ENCODE measurements around the gene DPEP1.
"Not testable (repeated sequence)": the region's sequence is repeated elsewhere in the genome, so short reads cannot be mapped to it uniquely, and the experiment has no call there.

Gene DPEP1

DNA sequence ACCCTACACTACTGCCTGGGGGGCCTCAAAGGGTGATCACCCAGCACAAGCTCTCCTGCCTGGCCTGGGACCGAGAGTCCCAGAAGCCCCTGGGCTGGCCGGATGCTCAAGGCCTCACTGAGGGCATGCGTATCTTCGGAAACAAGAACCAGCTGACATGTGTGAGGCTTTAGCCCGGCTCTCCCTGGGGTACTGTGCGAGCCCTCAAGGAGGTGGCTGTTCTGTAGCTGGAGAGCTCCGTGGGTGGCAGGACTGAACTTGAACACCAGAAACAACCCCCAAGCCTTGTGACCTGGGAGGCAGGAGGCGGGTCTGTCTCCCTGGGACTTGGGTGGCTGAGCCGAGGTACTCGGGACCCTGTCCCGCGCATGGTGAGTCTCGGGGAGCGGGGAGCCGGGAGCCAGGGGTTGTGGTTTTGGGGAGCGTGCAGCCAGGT, 7.0 kb downstream of the DPEP1 start:
- DNase-seq: no peak

DNA sequence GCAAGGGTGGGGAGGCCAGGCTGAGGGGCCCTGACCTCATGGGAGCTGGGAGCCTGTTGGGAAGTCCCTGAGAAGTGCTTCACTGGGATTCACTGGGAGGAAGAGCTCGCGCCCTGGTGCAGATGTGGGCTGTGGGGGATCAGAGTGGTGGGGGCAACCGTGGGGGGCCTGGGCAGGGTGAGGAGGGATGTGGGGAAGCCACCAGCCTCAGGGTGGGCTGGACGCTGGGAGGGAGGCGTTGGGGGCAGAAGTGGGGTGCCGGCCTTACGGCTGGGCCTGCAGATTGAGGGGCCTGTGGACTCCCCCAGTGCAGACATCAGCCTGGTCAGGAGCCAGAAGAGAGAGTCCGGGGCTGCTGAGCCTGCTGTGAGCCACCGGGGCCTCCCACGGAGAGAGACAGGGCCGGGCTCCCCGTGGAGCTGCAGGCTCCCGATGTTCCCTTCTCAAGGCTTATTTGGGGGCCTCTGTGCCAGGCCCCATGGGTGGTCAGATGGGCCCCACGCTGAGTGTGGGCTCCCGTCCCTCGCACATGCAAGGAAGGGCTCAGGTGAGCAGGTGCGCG, 7.8 kb downstream of the DPEP1 start:
- no peak for DNase-seq

DNA sequence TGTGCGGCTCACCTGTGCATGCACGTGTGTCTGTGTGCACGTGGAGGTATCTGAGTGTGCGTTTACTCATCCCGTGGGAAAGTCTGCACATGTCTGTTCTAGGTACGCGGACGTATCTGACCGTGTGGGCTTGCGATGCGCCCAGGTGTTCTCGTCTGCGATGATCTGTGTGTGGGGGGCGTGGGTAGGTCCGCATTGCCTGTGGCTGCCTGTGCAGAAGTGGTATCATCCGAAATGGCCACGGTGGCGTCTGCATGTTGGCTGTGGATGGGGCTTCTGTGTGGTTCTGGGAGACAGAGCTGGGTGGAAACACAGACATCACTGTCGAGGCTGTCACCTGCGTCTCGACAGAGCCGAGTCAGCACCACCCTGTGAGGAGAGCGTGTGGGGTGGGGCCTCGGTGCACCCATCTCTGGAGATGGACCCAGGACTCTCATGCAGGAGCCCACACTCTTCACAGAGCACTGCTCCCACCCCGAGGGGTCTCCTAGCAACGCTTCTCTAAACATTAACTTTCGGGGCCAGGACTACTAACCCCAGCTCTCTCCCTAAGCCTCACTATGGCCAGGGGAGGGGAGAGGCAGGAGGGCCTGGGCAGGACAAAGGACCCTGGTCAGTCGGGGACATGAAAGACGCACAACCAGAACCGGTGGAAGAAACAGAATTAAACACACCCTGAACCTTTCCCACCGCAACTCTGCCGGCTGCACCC, 8.4 kb downstream of the DPEP1 start:
- no peak for DNase-seq

DNA sequence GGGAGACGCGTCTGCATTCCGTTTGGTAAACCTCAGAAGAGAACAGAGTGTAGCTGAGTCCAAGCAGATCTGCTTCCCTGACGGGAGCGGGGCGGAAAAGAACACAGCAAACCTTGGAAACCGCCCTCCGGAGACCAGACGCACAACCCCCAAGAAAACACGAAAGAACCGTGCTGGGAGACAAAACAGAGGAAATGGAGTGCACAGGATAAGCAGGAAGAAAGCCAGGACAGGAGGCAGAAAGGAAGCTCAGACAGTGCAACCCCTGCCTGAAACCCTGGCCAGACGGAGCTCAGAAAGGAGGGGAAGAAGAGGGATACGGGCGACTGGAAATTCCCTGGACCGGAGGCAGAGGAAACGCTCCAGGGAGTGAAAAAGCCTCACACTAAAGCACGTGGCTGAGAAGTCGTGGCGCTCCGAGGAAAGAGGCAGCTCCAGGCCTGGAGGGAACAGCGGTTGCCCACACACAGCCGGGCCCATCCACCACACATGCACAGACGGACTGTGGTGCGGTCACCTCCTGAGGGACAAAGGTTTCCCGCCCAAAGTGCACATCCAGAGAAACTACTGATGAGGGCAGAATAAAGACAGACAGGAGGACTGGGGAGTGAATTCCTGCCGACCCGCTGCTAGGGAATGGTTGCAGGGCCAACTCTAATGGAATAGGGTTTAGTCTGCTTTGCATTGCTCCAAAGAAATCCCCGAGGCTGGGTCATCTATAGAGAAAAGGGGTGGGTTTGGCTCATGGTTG, 10.2 kb downstream of the DPEP1 start:
- DNase-seq: no peak

DNA sequence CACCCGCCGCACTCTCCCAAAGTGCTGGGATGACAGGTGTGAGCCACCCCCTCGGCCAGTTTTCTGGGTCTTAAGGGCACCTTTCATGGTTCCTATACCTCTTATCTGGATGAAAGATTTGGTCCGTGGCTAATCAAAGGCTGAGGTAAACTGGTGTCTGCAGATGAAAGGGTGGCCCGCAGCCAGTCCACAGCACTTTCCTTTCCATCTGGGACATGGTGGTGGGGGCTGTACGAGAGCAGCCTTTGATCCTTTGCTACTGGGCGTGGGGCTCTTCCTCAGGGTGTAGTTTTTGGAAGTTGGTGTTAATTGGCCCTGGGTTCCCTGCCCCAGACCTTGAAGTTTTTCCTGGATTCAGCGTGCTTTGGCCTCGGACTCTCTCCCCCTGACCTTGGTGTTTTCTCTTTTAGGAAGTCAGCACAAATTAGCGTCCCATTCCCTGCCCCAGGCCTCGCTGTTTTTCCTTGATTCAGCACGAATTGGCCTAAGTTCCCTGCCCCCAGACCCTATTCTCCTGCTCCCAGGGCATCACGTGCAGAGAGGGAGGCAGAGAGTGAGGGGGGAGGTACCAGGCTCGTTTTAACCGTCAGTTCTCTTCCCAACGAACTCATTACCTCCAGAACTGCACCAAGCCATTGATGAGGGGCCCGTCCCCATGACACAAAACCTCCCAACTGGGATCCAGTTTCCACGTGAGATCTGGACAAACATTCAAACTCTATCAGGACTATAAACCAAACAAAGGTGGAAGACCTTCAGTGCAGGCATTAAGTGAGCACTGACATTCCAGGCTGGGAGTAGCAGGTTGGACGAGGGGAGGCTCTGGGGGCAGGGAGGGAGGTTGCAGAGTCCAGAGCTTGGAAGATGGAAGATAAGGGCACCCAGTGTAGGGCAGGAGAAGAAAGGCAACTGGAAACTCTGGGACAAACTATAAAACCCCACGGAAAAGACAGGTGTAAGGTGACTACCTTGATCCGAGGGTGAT, 11.6 kb downstream of the DPEP1 start:
- DNase-seq: no peak

DNA sequence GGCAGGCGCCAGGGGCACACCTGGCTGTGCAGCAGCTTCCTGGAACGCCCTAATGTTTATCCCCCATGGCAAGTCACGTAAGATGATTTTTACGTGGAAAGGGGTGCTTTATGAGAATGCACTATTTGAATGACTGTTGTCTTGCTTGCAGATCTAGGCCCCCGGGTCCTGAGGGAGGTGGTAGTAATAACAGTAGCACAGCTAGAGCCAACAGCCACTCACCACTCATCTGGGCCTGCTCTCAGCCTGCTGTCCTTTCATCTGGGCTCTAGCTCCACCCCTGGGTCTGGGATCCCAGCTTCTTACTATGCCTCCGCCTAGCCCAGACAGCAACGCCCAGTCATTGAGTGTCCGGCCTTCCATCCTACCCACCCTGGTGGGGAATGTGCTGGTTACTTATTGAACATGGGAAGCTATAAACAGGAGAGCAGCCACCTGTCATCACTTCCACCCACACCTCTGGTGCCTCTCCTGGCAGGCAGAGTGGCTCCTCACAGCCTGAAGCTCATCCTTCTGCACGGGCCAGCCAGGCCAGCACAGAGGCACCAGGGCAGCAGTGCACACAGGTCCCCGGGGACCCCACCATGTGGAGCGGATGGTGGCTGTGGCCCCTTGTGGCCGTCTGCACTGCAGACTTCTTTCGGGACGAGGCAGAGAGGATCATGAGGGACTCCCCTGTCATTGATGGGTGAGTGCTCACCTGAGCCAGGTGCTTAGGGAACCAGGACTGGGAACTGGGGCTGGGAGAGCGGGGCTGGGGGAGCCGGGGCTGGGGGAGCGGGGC, 16.6 kb downstream of the DPEP1 start:
- no peak for DNase-seq

DNA sequence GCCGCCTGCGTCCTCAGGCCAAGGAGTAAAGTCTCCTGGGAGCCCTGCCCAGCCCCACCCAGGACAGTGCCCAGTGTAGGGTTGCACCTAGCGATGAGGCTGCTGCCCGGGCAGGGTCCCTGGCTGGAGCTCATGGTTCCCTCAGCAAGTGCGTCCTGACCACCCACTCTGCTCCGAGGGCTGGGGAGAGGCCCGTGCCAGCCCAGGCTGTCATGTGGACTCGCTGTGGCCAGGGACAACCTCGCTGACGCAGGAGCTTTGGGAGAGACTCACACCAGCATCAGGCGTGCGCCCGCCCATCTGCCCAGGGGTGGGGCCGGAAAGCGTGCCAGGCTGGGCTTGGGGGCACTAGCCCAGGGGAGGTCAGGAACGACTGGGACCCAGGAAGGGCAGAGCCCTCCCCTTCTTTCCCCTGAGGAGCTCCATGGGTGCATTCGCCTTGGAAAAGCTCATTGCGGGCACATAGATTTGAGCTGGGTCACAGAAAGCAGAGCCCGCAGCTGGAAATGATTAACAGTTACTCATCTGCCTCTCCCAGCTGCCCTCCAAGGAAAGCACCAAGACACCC, 19.7 kb downstream of the DPEP1 start:
- DNase-seq: no peak

DNA sequence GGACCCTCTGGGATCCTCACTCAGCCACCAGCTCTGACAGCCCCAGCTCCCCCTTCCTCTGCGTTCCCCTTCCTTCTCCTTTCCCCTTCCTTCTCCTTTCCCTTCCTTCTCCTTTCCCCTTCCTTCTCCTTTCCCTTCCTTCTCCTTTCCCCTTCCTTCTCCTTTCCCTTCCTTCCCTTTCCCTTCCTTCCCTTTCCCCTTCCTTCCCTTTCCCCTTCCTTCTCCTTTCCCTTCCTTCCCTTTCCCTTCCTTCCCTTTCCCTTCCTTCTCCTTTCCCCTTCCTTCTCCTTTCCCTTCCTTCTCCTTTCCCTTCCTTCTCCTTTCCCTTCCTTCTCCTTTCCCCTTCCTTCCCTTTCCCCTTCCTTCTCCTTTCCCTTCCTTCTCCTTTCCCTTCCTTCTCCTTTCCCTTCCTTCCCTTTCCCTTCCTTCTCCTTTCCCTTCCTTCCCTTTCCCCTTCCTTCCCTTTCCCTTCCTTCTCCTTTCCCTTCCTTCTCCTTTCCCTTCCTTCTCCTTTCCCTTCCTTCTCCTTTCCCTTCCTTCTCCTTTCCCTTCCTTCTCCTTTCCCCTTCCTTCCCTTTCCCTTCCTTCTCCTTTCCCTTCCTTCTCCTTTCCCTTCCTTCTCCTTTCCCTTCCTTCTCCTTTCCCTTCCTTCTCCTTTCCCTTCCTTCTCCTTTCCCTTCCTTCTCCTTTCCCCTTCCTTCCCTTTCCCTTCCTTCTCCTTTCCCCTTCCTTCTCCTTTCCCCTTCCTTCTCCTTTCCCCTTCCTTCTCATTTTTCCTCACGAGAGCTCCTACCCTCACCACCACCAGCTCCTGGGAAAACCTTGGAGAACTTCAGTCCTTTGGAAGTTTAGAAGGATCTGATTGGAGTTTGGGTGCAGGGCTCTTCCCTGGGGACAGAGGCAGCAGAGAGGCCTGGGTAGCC, 21.3 kb downstream of the DPEP1 start:
- DNase-seq: not testable (repeated sequence)

DNA sequence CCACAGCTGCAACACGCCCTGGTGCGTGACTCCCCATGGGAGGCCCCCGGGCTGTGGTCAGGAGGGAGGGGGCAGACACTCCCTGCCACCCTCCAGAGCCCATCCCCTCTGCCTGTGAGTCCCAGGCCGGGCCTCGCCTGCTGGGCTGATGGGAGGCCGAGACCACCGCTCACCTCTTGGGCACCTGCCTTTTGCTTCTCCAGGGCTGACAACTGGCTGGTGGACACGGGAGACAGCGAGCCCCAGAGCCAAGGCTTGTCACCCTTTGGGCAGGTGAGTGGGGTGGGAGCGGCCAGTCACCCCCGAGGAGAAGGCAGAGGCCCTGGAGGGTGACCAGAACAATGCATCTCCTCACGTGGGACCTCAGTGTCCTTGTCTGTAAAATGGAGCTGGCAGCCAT, 23.2 kb downstream of the DPEP1 start:
- DNase-seq: no peak

DNA sequence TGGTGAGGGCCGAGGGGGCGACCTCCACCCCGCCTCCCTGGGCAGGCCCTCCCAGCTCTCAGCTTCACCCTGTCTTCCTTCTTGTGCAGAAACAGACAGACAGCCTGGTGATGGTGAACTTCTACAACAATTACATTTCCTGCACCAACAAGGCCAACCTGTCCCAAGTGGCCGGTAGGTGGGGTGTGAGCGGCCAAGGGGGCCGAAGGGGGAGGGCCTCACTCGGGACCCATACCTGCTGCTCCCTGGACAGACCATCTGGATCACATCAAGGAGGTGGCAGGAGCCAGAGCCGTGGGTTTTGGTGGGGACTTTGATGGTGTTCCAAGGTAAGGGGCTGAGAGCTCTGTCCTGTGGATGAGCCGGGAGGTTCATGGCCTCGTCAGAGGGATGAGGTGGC, 23.9 kb downstream of the DPEP1 start:
- no peak for DNase-seq

DNA sequence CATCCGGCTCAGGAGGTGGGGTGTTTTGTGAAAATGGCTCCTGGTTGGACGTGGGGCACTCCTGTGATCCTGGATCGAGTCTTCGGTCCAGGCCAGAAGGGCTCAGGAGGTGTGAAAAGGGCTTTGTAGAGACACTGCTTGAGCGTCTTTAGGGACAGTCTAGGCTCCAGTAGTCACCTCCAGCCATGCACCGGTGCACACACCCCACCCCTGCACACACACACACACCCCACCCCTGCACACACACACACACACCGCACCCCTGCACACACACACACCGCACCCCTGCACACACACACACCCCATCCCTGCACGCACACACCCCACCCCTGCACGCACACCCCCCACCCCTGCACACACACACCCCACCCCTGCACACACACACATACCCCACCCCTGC, 25.0 kb downstream of the DPEP1 start:
- DNase-seq: no peak

DNA sequence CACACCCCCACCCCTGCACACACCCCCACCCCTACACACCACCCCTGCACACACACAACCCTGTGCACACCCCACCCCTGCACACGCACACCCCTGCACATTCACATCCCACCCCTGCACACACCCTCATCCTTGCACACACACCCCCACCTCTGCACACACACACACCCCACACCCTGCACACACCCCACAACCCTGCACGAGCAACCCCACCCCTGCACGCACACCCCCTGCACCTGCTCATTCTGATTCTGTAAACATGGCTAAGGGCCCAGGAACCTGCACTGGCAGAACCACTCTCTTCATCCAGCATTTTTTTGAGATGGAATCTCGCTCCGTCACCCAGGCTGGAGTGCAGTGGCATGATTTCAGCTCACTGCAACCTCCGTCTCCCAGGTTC, 25.9 kb downstream of the DPEP1 start:
- DNase-seq: no peak

DNA sequence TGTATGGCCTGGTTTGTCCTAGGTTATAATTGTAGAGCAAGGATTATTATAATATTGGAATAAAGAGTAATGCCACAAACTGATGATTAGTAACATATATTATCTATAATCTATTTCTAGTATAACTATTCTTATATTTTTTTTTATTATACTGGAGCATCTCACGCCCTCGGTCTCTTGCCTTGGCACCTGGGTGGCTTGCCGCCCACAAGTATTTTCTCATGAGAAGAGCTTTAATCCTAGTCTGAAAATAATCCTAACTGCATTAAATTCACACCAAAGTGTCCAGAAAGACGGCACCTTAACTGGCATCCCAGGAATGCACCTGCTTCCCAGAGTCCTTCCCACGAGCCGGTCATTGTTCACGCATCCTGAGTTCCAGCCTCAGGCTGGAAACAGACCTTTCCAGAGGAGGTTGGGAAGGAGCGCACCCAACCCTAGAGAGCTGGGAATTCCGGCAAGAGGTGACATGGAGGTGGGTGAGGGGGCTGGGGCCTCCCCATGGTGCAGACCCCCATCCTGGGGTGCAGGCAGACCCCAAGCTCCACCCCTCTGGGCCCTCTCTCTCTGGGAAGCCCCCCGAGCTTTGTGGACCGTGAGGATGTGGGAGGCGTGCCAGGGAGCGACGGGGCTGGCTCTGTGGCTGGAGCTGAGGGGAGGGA, 28.1 kb downstream of the DPEP1 start:
- DNase-seq: no peak

DNA sequence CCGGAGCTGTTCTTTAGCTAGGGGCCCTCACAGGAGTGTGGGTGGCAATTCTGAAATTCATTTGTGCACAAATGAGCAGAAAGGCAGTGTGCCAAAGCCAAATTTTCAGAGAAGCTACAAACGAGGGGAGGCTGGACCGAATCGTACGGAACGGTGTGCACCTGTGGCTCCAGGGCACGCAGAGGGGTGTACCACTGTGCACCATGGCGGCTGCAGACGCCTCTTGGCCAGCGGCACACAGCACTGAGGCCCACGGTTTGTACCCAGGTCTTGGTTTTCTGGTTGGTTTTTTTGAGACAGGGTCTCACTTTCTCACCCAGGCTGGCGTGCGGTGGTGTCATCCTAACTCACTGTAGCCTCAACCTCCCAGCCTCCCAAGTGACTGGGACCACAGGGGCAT, 29.1 kb downstream of the DPEP1 start:
- no peak for DNase-seq

DNA sequence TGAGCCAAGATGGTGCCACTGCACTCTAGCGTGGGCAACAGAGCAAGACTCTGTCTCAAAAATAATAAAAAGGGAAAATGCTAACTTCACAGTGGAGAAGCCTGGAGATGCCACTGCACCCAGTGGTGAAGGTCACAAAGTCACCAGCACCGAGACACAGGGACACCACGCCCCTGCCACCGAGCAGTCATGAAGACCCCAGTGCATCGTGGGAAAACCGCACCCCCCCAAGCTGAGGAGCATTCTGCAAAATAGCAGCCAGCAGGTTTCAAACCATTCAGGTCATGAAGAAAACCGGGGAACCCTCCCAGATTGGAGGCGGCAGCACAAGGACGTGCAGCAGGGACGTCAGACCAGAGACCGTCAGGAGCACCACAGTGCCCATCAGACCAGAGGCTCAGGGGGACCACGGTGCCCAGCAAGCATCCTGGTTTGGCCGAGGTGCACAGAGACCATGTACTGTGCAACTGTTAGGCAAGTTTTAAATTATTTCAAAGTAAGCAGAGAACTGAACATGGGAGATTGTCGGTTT, 30.4 kb downstream of the DPEP1 start:
- DNase-seq: no peak

DNA sequence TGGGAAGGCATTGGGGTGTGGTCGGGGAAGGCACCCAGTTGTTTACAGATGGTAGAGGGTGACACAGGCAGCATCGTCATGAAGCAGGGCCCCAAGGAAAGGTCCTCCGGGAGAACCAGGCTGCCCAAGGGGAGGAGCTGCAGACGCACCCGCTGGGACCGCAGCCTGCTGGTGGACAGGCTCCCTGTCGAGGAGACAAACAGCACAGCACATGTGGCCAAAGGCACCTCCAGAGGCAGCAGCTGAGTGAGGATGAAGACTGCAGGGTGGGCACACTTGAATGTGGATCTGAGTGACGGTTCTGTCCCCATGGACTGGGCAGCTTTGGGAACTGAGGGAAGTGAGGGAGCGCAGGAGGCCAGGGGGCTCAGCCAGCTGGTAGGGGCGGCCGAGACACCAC, 31.7 kb downstream of the DPEP1 start:
- no peak for DNase-seq

DNA sequence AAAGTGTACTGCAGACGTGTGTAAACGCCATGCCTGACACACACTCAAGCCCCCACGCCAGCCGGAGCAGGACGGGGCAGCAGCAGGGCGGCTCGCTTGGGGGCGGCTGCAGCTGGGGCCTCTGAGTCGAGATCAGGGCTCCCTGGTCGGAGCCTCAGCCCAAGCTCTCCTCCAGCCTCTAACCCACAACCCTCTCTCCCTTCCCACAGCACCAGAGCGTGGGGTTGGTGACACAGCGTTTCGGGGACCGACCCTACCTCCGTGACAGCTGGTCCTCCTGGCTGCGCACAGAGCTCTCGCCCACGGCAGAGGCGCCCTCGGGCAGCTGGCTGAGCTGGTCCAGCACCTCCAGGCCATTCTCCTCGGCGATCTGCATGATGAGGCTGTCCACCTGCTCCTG, 32.8 kb downstream of the DPEP1 start:
- DNase-seq: no peak

DNA sequence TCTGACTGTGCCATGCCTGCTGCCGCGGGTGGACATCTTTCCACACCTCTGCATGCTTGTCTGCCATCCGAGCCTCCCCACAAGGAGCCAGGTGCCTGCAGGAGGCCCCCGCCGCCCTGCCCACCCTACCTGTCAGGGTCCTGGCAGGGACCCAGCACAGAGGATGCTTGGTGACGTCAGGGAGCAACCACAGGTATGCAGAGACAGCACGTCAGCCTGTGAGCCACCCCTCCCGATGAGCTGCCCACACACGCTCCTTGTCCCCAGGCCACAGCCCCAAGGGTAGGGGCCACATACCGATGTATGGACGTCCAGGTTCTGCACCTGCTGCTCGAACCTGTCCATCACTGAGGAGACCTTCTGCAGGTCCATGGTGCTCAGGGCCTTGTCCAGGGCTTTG, 33.5 kb downstream of the DPEP1 start:
- no peak for DNase-seq

DNA sequence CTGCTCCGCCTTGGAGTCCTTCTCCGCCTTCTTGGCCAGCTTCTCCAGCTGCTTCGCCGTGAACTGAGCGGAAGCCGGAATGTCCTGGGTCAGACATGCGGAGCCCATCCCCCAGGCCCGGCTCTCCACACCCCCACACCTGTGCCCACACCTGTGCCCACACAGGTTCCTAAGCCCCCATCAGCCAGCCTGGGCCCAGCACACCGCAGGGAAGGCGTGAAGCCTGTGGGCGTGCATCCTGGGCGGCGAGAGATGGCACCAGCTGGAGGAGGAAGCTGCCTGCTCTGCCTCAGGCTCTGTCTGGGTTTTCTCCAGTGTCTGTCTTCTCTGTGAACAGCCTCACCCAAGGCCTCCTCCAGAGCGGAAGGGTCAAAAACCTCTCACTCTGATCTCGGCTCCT, 38.1 kb downstream of the DPEP1 start:
- DNase-seq: no peak
